ENCODE results near the gene C7orf33. TPM values are rescaled to one million over a fixed set of nuclear protein-coding genes. Genes with fewer than 3 reads are reported as not detected.

C7orf33 gene
- total RNA-seq, 2 experiments from 2014 or later = not detected

GRCh38 chr7:148615085-148615730 is 24.6 kb downstream of the C7orf33 start:
- peaks cover 4% of the 10 kb centered on the region for H3K36me3 Mint-ChIP-seq
- peaks cover 13% of the 10 kb centered on the region for H3K9me3 Mint-ChIP-seq
- H3K4me1 Mint-ChIP-seq (ENCODE audit: low read depth) = no peaks in the 10 kb centered on the region
- H3K27me3 Mint-ChIP-seq = peaks cover 23% of the 10 kb centered on the region
- POLR2A ChIA-PET = interaction anchor here (0.6 kb wide), 1 partner anchor 323 kb away, joined by 7 read pairs; no protein-coding TSS in a partner anchor
- intact Hi-C loops (cut with micrococcal nuclease) = loop anchor here (10.0 kb wide), 1 partner anchor 60 kb away; no protein-coding TSS in a partner anchor
- no peak overlapping the region for H3K4me3 Mint-ChIP-seq
- no peak overlapping the region for H3K27ac Mint-ChIP-seq
- no peak for DNase-seq
- CTCF ChIA-PET = no interaction called here

- Mint-ChIP-seq H3K27ac (no peak overlapping the region), H3K4me1 (ENCODE audit: low read depth) (peaks cover 14% of the 10 kb centered on the region), H3K27me3 (peaks cover 31% of the 10 kb centered on the region), H3K36me3 (peaks cover 4% of the 10 kb centered on the region), H3K4me3 (no peak overlapping the region), H3K9me3 (peaks cover 13% of the 10 kb centered on the region)
- ChIA-PET POLR2A (no interaction called here), CTCF (no interaction called here)
- DNase-seq = no peak
- intact Hi-C loops (cut with micrococcal nuclease) = no loop called here
These were observed 30.3 kb downstream of the C7orf33 start for GRCh38 chr7:148620749-148621359.

GRCh38 chr7:148621563-148621962 is 31.0 kb downstream of the C7orf33 start:
- peaks cover 13% of the 10 kb centered on the region for H3K9me3 Mint-ChIP-seq
- ChIA-PET POLR2A (no interaction called here), CTCF (interaction anchor here (1.0 kb wide), 1 partner anchor 46 kb away, joined by 5 read pairs; no protein-coding TSS in a partner anchor)
- intact Hi-C loops (cut with micrococcal nuclease) = no loop called here
- H3K4me3 Mint-ChIP-seq = no peak overlapping the region
- H3K27me3 Mint-ChIP-seq = peaks cover 29% of the 10 kb centered on the region
- no peak for DNase-seq
- H3K4me1 Mint-ChIP-seq (ENCODE audit: low read depth) = peaks cover 15% of the 10 kb centered on the region
- peaks cover 4% of the 10 kb centered on the region for H3K36me3 Mint-ChIP-seq
- no peak overlapping the region for H3K27ac Mint-ChIP-seq

- H3K36me3 Mint-ChIP-seq = peaks cover 3% of the 10 kb centered on the region
- no peak overlapping the region for H3K4me3 Mint-ChIP-seq
- H3K27me3 Mint-ChIP-seq = peaks cover 25% of the 10 kb centered on the region
- intact Hi-C loops (cut with micrococcal nuclease) = no loop called here
- POLR2A ChIA-PET = no interaction called here
- no peak for DNase-seq
- H3K9me3 Mint-ChIP-seq = peaks cover 10% of the 10 kb centered on the region
- peaks cover 26% of the 10 kb centered on the region for H3K4me1 Mint-ChIP-seq (ENCODE audit: low read depth)
- CTCF ChIA-PET = interaction anchor here (0.6 to 1.0 kb wide), 3 partner anchors 47 to 1249 kb away, joined by 3 to 5 read pairs (median 3); no protein-coding TSS in a partner anchor
- no peak overlapping the region for H3K27ac Mint-ChIP-seq
These were observed 32.5 kb downstream of the C7orf33 start for GRCh38 chr7:148622887-148623585.

- DNase-seq = no peak
- intact Hi-C loops (cut with micrococcal nuclease) = no loop called here
- H3K36me3 Mint-ChIP-seq = no peaks in the 10 kb centered on the region
- ChIA-PET CTCF (interaction anchor here (0.9 kb wide), 1 partner anchor 49 kb away, joined by 3 read pairs; no protein-coding TSS in a partner anchor), POLR2A (no interaction called here)
- H3K27ac Mint-ChIP-seq = no peak overlapping the region
- no peak overlapping the region for H3K4me3 Mint-ChIP-seq
- peaks cover 3% of the 10 kb centered on the region for H3K9me3 Mint-ChIP-seq
- peaks cover 32% of the 10 kb centered on the region for H3K4me1 Mint-ChIP-seq (ENCODE audit: low read depth)
- H3K27me3 Mint-ChIP-seq = peaks cover 20% of the 10 kb centered on the region
These were observed 33.2 kb downstream of the C7orf33 start for GRCh38 chr7:148623586-148624282.

- CTCF ChIA-PET = interaction anchor here (0.6 to 1.5 kb wide), 3 partner anchors 50 to 342 kb away, joined by 3 read pairs; no protein-coding TSS in a partner anchor
These were observed 34.2 kb downstream of the C7orf33 start for GRCh38 chr7:148624735-148625134.

GRCh38 chr7:148625342-148625741 is 34.8 kb downstream of the C7orf33 start:
- intact Hi-C loops (cut with micrococcal nuclease) = no loop called here

More at GRCh38 chr7:148624735-148625134, 34.2 kb downstream of the C7orf33 start:
- intact Hi-C loops (cut with micrococcal nuclease) = no loop called here
- POLR2A ChIA-PET = no interaction called here
- no peak overlapping the region for H3K27ac Mint-ChIP-seq
- H3K9me3 Mint-ChIP-seq = no peaks in the 10 kb centered on the region
- H3K36me3 Mint-ChIP-seq = no peaks in the 10 kb centered on the region
- peaks cover 17% of the 10 kb centered on the region for H3K27me3 Mint-ChIP-seq
- H3K4me3 Mint-ChIP-seq = no peak overlapping the region
- DNase-seq = no peak
- H3K4me1 Mint-ChIP-seq (ENCODE audit: low read depth) = peaks cover 37% of the 10 kb centered on the region

GRCh38 chr7:148626828-148627227 is 36.3 kb downstream of the C7orf33 start:
- ChIA-PET CTCF (interaction anchor here (1.0 kb wide), 1 partner anchor 51 kb away, joined by 3 read pairs; no protein-coding TSS in a partner anchor), POLR2A (no interaction called here)
- no peak for DNase-seq
- H3K9me3 Mint-ChIP-seq = no peaks in the 10 kb centered on the region
- H3K36me3 Mint-ChIP-seq = no peaks in the 10 kb centered on the region
- H3K27me3 Mint-ChIP-seq = peaks cover 8% of the 10 kb centered on the region
- intact Hi-C loops (cut with micrococcal nuclease) = no loop called here
- peaks cover 29% of the 10 kb centered on the region for H3K4me1 Mint-ChIP-seq (ENCODE audit: low read depth)
- H3K27ac Mint-ChIP-seq = no peak overlapping the region
- H3K4me3 Mint-ChIP-seq = no peak overlapping the region

More at GRCh38 chr7:148625342-148625741, 34.8 kb downstream of the C7orf33 start:
- DNase-seq = no peak
- Mint-ChIP-seq H3K9me3 (no peaks in the 10 kb centered on the region), H3K27me3 (peaks cover 17% of the 10 kb centered on the region), H3K36me3 (no peaks in the 10 kb centered on the region), H3K4me1 (ENCODE audit: low read depth) (peaks cover 37% of the 10 kb centered on the region), H3K27ac (no peak overlapping the region), H3K4me3 (no peak overlapping the region)
- ChIA-PET POLR2A (no interaction called here), CTCF (interaction anchor here (0.6 to 1.5 kb wide), 3 partner anchors 78 to 341 kb away, joined by 3 read pairs; no protein-coding TSS in a partner anchor)

GRCh38 chr7:148628011-148628410 is 37.4 kb downstream of the C7orf33 start:
- H3K4me3 Mint-ChIP-seq = no peak overlapping the region
- peaks cover 36% of the 10 kb centered on the region for H3K4me1 Mint-ChIP-seq (ENCODE audit: low read depth)
- no peak overlapping the region for H3K27ac Mint-ChIP-seq
- DNase-seq = no peak
- intact Hi-C loops (cut with micrococcal nuclease) = loop anchor here (1.0 to 2.0 kb wide), 2 partner anchors 44 to 69 kb away; no protein-coding TSS in a partner anchor
- peaks cover 8% of the 10 kb centered on the region for H3K27me3 Mint-ChIP-seq
- ChIA-PET POLR2A (no interaction called here), CTCF (no interaction called here)
- H3K9me3 Mint-ChIP-seq = no peaks in the 10 kb centered on the region
- no peaks in the 10 kb centered on the region for H3K36me3 Mint-ChIP-seq

- ChIA-PET POLR2A (no interaction called here), CTCF (no interaction called here)
- no peaks in the 10 kb centered on the region for H3K9me3 Mint-ChIP-seq
- no peak overlapping the region for H3K4me3 Mint-ChIP-seq
- no peak overlapping the region for H3K27ac Mint-ChIP-seq
- no peak for DNase-seq
- peaks cover 40% of the 10 kb centered on the region for H3K4me1 Mint-ChIP-seq (ENCODE audit: low read depth)
- no peaks in the 10 kb centered on the region for H3K36me3 Mint-ChIP-seq
- H3K27me3 Mint-ChIP-seq = peaks cover 3% of the 10 kb centered on the region
- intact Hi-C loops (cut with micrococcal nuclease) = loop anchor here (5.0 kb wide), 1 partner anchor 337 kb away; no protein-coding TSS in a partner anchor
These were observed 39.5 kb downstream of the C7orf33 start for GRCh38 chr7:148630078-148630477.

GRCh38 chr7:148633761-148634160 is 43.2 kb downstream of the C7orf33 start:
- H3K36me3 Mint-ChIP-seq = no peaks in the 10 kb centered on the region
- POLR2A ChIA-PET = no interaction called here
- CTCF ChIA-PET = interaction anchor here (0.7 kb wide), 1 partner anchor 50 kb away, joined by 3 read pairs; no protein-coding TSS in a partner anchor
- DNase-seq = peak; percentile 49
- intact Hi-C loops (cut with micrococcal nuclease) = loop anchor here (1.0 to 5.0 kb wide), 3 partner anchors 49 to 334 kb away; no protein-coding TSS in a partner anchor
- H3K9me3 Mint-ChIP-seq = no peaks in the 10 kb centered on the region
- peaks cover 22% of the 10 kb centered on the region for H3K4me1 Mint-ChIP-seq (ENCODE audit: low read depth)
- H3K27ac Mint-ChIP-seq = peak overlapping the region; percentile 5
- peaks cover 3% of the 10 kb centered on the region for H3K27me3 Mint-ChIP-seq
- no peak overlapping the region for H3K4me3 Mint-ChIP-seq
